Heart right ventricle (tissue), 16 donors: ENCODE results near the gene KAT14. TPM values are rescaled to one million over a fixed set of nuclear protein-coding genes. Genes with fewer than 3 reads are reported as not detected.
A peak's percentile ranks its signal among the peaks of the same experiment; 100 is the strongest.
"Not testable (repeated sequence)": the region's sequence is repeated elsewhere in the genome, so short reads cannot be mapped to it uniquely, and the experiment has no call there.

ENCODE experiments used
- ATAC-seq, 8 donors: fragments of 200-7000 bp; cut with Tn5 transposase; one replicate each; pipeline ENCODE4 v1.9.1; 2020; ENCODE audit warnings: mild to moderate bottlenecking in 8 of 8, moderate library complexity in 8 of 8, moderate number of reproducible peaks in 1 of 8
- DNase-seq, 2 donors: peaks; one replicate each; pipeline ENCODE4 v3.0.0-alpha.2; 2020
- H3K27ac ChIP-seq, 10 donors: fragments of 200-600 bp; sonication (generic) in 2 of 10; one replicate each; pipeline versions ENCODE4 v1.5.0 to v1.8.0; 2020 to 2022; ENCODE audit warnings: mild to moderate bottlenecking in 3 of 10
- H3K27me3 ChIP-seq, 7 donors: fragments of 200-600 bp; one replicate each; pipeline ENCODE4 v1.8.0; 2021 to 2022; ENCODE audit warnings: mild to moderate bottlenecking in 2 of 7
- H3K36me3 ChIP-seq, 9 donors: fragments of 200-600 bp; sonication (generic) in 1 of 9; one replicate each; pipeline versions ENCODE4 v1.5.0 to v1.8.0; 2020 to 2022; ENCODE audit warnings: mild to moderate bottlenecking in 2 of 9
- H3K4me1 ChIP-seq, 9 donors: fragments of 200-600 bp; sonication (generic) in 1 of 9; one replicate each; pipeline versions ENCODE4 v1.5.0 to v1.8.0; 2020 to 2022; ENCODE audit warnings: mild to moderate bottlenecking in 4 of 9
- H3K4me3 ChIP-seq, 10 donors: fragments of 200-600 bp; sonication (generic) in 2 of 10; one replicate each; pipeline versions ENCODE4 v1.5.0 to v1.8.0; 2020 to 2022; ENCODE audit warnings: mild to moderate bottlenecking in 7 of 10, moderate library complexity in 2 of 10
- H3K9me3 ChIP-seq, 11 donors: fragments of 200-600 bp in 10 of 11; sonication (generic) in 2 of 11; one replicate each; pipeline versions ENCODE4 v1.5.0 to v1.8.0; 2013 to 2022; ENCODE audit warnings: mild to moderate bottlenecking in 2 of 11, control low read depth in 1 of 11, moderate library complexity in 1 of 11
- CTCF ChIP-seq, 9 donors: fragments of 200-600 bp; sonication (generic) in 2 of 9; IDR thresholded peaks; one replicate each; pipeline versions ENCODE4 v1.5.0 to v1.8.0; 2021 to 2022; ENCODE audit warnings: antibody characterized with exemption in 9 of 9, mild to moderate bottlenecking in 5 of 9, moderate library complexity in 1 of 9
- WGBS, 2 donors: extraction: QIAGEN DNeasy Blood & Tissue Kit; methylation state at CpG; one replicate each; pipeline ENCODE4 v1.1.7; 2013; ENCODE audit warnings: inconsistent platforms in 1 of 2; 5-methylcytosine and 5-hydroxymethylcytosine counted together
- intact Hi-C, 10 donors: fragments of 100-400 bp; cut with DNase I; formaldehyde crosslinking; loops; one replicate each; pipeline versions ENCODE4 v1.11.1 to v1.14.2; 2022
- polyA plus RNA-seq, 2 donors: library from polyadenylated mRNA; stranded (reverse); fragments of 200-250 nt; gene quantifications; one replicate each; pipeline ENCODE4 v1.2.3, GENCODE V29; 2013
- total RNA-seq, 10 donors: library from RNA; stranded (reverse); fragmentation: NEBNext Ultra II Directional in 3 of 10; extraction: Animal tissue kit (Norgen Biotek cat#: 25700) in 3 of 10; gene quantifications; one replicate each; pipeline versions ENCODE4 v1.2.1 to v1.2.4, GENCODE V29; 2021 to 2023
- donor health status: Arrhythmogenic right ventricular cardiomyopathy.
- donor health status: ischemic (EF 13 %, LVEDD 7.1; RV severe dilation, severe dysfunction).
- donor health status: healthy with polysubstance abuse.
- donor health status: DM: no; HTN: yes; CAD: no.
- donor health status: DM: no; HTN: no; CAD: no.
- donor health status: ischemic (EF 25% LVEDD 6.9; RV normal size, moderate dysfunction).
- donor health status: ischemic (EF 25% LVEDD 5.7; RV mildly dilated, moderate dysfunction).
- donor health status: healthy.
- donor health status: DM: yes; HTN: yes; CAD: no.
- donor health status: Ischemic cardiomyopathy.
- donor health status: ischemic (EF 35%, LVEDD 5.7; RV mildly dilated, moderate dysfunction).
- donor health status: nonischemic (EF 11% LVEDD 7.7; RV severe dilation, severe dysfunction).
- donor health status: DM: yes; HTN: yes; CAD: no.
- donor health status: PGD.
- donor health status: ischemic (EF 29% LVEDD 5.4; RV normal size, mild dysfunction).
- donor health status: nonischemic (EF 23%, LVEDD 6.1; RV moderate dilation, normal function).

KAT14 gene
- total and polyA plus RNA-seq, 12 donors: 4.2 to 16.5 (median 10.1) TPM

DNA sequence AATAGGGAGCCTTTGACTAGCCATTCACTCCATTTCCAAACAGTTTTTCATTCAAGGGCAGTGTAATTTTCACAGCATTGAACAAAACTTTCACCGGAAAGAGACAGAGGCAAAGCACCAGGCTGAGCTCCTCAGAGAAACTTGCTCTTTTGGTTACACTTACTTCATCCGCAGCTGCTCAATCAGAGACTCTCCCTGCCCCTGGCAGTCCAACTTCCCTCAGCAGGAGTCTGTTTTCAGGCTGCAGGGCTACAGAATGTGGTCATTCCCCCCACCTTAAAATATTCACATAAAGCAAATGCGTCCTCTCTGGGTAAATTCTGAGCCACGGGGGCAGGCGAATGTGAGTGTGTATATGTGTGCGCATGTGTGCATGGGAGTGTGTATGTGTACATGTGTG is 80.6 kb downstream of the KAT14 start:
- DNase-seq (no peak), ATAC-seq (peak in 2 of 8 donors; percentile 62 to 76)
- no peak for TF ChIP-seq CTCF (IDR thresholded peaks at IDR 0.05)
- no peaks in the 10 kb centered on the region for H3K4me1 ChIP-seq
- H3K27me3 ChIP-seq: peaks cover 0 to 7% (median 0%) of the 10 kb centered on the region in 7 donors
- no peak overlapping the region for H3K27ac ChIP-seq
- H3K36me3 ChIP-seq: no peaks in the 10 kb centered on the region
- intact Hi-C loops: no loop called here
- H3K9me3 ChIP-seq: peaks cover 0 to 6% (median 0%) of the 10 kb centered on the region in 11 donors
- H3K4me3 ChIP-seq: no peak overlapping the region
- 78 to 84% methylated on average over 6 of the region's 6 CpGs for WGBS, 2 donors

GRCh38 chr20:18223409-18223808 is 85.7 kb downstream of the KAT14 start:
- no peaks in the 10 kb centered on the region for H3K36me3 ChIP-seq
- H3K9me3 ChIP-seq: peaks cover 0 to 6% (median 0%) of the 10 kb centered on the region in 11 donors
- peaks cover 0 to 7% (median 0%) of the 10 kb centered on the region in 7 donors for H3K27me3 ChIP-seq
- no peak overlapping the region for H3K27ac ChIP-seq
- ATAC-seq (no peak), DNase-seq (no peak)
- no peak for TF ChIP-seq CTCF (IDR thresholded peaks at IDR 0.05)
- no peak overlapping the region for H3K4me3 ChIP-seq
- 59 to 62% methylated on average over 5 of the region's 5 CpGs for WGBS, 2 donors
- intact Hi-C loops: loop anchor here in 1 of 10 donors (10.0 kb wide), 1 partner anchor 51 kb away; no protein-coding TSS in a partner anchor
- H3K4me1 ChIP-seq: peaks cover 0 to 20% (median 11%) of the 10 kb centered on the region in 9 donors

- no peak for TF ChIP-seq CTCF (IDR thresholded peaks at IDR 0.05)
Observed at GRCh38 chr20:18224968-18225568, 87.4 kb downstream of the KAT14 start.

DNA sequence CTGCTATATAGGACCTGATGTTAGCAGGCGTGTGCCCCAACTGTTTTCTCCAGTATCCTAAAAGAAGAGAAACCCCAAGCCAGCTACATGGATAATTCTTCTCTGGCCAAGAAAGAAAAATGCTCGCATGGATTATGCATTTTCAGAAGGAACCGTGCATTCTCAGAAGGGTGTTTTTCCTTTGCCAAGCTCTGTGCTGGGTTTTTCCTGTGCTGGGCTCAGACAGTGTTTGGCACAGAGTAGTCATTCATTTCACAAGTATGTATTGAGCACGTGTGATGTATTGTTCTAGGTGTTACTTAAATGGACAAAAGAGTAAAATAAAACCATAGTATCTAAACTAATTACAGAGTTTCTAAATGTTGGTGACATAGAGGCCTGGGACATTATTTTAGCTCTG is 88.0 kb downstream of the KAT14 start:
- TF ChIP-seq CTCF (IDR thresholded peaks at IDR 0.05): no peak
- intact Hi-C loops: loop anchor here in 1 of 10 donors (10.0 kb wide), 1 partner anchor 49 kb away; no protein-coding TSS in a partner anchor
- Histone ChIP-seq H3K27ac (no peak overlapping the region), H3K27me3 (peaks cover 0 to 4% (median 0%) of the 10 kb centered on the region in 7 donors), H3K4me1 (peaks cover 0 to 20% (median 11%) of the 10 kb centered on the region in 9 donors), H3K4me3 (no peak overlapping the region), H3K9me3 (peaks cover 0 to 6% (median 0%) of the 10 kb centered on the region in 11 donors), H3K36me3 (no peaks in the 10 kb centered on the region)
- DNase-seq (no peak), ATAC-seq (no peak)
- 50 to 51% methylated on average over 4 of the region's 4 CpGs for WGBS, 2 donors

More at GRCh38 chr20:18224968-18225568, 87.4 kb downstream of the KAT14 start:
- peaks cover 0 to 6% (median 0%) of the 10 kb centered on the region in 11 donors for H3K9me3 ChIP-seq
- ATAC-seq (peak in 7 of 8 donors; percentile 33 to 82 (median 53)), DNase-seq (peak; percentile 20 to 24)
- H3K27ac ChIP-seq: no peak overlapping the region
- H3K4me1 ChIP-seq: peaks cover 0 to 20% (median 11%) of the 10 kb centered on the region in 9 donors
- intact Hi-C loops: loop anchor here in 1 of 10 donors (10.0 kb wide), 1 partner anchor 50 kb away; no protein-coding TSS in a partner anchor
- no peaks in the 10 kb centered on the region for H3K36me3 ChIP-seq
- peaks cover 0 to 7% (median 0%) of the 10 kb centered on the region in 7 donors for H3K27me3 ChIP-seq
- H3K4me3 ChIP-seq: no peak overlapping the region
- 15 to 18% methylated on average over 9 of the region's 9 CpGs for WGBS, 2 donors

DNA sequence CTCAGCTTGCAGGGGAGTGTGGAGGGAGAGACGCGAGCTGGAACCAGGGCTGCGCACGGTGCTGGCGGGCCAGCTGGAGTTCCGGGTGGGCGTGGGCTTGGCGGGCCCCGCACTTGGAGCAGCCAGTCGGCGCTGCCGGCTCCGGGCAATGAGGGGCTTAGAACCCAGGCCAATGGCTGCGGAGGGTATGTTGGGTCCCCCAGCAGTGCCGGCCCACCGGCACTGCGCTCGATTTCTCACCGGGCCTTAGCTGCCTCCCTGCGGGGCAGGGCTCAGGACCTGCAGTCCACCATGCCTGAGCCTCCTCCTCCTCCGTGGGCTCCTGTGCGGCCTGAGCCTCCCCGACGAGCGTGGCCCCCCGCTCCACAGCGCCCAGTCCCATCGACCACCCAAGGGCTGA is 89.1 kb downstream of the KAT14 start:
- WGBS, 2 donors: 90 to 93% methylated on average over 23 to 28 of the region's 28 CpGs
- not testable (repeated sequence) for H3K36me3 ChIP-seq, H3K9me3 ChIP-seq, H3K4me3 ChIP-seq, ATAC-seq, H3K27me3 ChIP-seq, H3K27ac ChIP-seq, DNase-seq
- H3K4me1 ChIP-seq: peaks cover 0 to 20% (median 11%) of the 10 kb centered on the region in 9 donors
- intact Hi-C loops: loop anchor here in 1 of 10 donors (10.0 kb wide), 1 partner anchor 48 kb away; no protein-coding TSS in a partner anchor
